ENCODE results near the gene NADSYN1. TPM values are rescaled to one million over a fixed set of nuclear protein-coding genes. Genes with fewer than 3 reads are reported as not detected.

The NADSYN1 gene
- total RNA-seq, 1 donor from 2014 or later = 87.9 TPM

- Histone ChIP-seq H3K79me2 (ENCODE audit: insufficient read depth, low read length) (no peaks in the 10 kb centered on the region), H3K9me3 (ENCODE audit: insufficient read depth, low read depth, low read length) (no peaks in the 10 kb centered on the region), H3K4me3 (ENCODE audit: insufficient read depth, low read depth, low read length) (no peak overlapping the region), H3K4me2 (ENCODE audit: low read length) (no peak overlapping the region), H4K20me1 (ENCODE audit: insufficient read depth, low read length) (no peaks in the 10 kb centered on the region), H3K4me1 (ENCODE audit: insufficient read depth, low read length) (no peaks in the 10 kb centered on the region), H3K9ac (ENCODE audit: low read length) (no peak overlapping the region), H3K27me3 (ENCODE audit: insufficient read depth, low read length) (no peaks in the 10 kb centered on the region), H3K36me3 (ENCODE audit: insufficient read depth, low read length) (no peaks in the 10 kb centered on the region), H2AFZ (ENCODE audit: low read depth, low read length) (no peak overlapping the region), H3K27ac (ENCODE audit: low read depth, low read length) (no peak overlapping the region)
- peaks cover 6% of the 10 kb centered on the region for H3K4me1 Mint-ChIP-seq (ENCODE audit: low read depth, unreplicated experiment)
- no peak overlapping the region for H3K4me3 Mint-ChIP-seq (ENCODE audit: unreplicated experiment)
- FAIRE-seq (no peak), DNase-seq (ENCODE audit: low read depth) (no peak)
- no peak overlapping the region for H3K27ac Mint-ChIP-seq (ENCODE audit: unreplicated experiment)
- no peaks in the 10 kb centered on the region for H3K36me3 Mint-ChIP-seq (ENCODE audit: low read depth, unreplicated experiment)
- peaks cover 8% of the 10 kb centered on the region for H3K27me3 Mint-ChIP-seq (ENCODE audit: low read depth, unreplicated experiment)
- TF ChIP-seq CTCF (IDR thresholded peaks at IDR 0.05; ENCODE audit: insufficient read depth, low read depth, low read length) = no peak
- no peak for TF ChIP-seq EZH2 (IDR thresholded peaks at IDR 0.05; ENCODE audit: insufficient read depth, low read length)
- peaks cover 3% of the 10 kb centered on the region for H3K9me3 Mint-ChIP-seq (ENCODE audit: unreplicated experiment)
These were observed 27.6 kb upstream of the NADSYN1 start for GRCh38 chr11:71425409-71425808.

DNA sequence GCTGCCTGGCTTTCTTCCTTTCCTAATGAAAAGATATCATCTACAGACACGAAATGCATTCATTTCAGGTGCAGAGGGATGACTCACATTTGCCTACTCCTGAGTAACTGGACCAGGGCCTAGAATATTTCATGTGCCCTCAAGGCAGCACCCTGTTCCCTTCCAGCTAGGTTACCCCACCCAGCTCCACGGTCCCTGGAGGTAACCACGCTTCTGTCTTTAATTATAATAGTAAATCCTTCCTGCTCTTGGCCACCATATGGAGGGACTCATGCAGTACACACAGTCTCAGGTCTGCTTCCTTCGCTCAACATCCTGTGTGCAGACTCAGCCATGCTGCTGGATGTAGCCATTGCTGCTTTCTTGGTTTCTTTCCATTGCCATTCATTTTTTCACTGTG, 27.1 kb upstream of the NADSYN1 start:
- Mint-ChIP-seq H3K4me1 (ENCODE audit: low read depth, unreplicated experiment) (peaks cover 6% of the 10 kb centered on the region), H3K27ac (ENCODE audit: unreplicated experiment) (no peak overlapping the region), H3K4me3 (ENCODE audit: unreplicated experiment) (no peak overlapping the region), H3K36me3 (ENCODE audit: low read depth, unreplicated experiment) (no peaks in the 10 kb centered on the region), H3K9me3 (ENCODE audit: unreplicated experiment) (peaks cover 3% of the 10 kb centered on the region), H3K27me3 (ENCODE audit: low read depth, unreplicated experiment) (peaks cover 5% of the 10 kb centered on the region)
- H3K27me3 ChIP-seq (ENCODE audit: insufficient read depth, low read length) = no peaks in the 10 kb centered on the region
- no peak overlapping the region for H3K4me3 ChIP-seq (ENCODE audit: insufficient read depth, low read depth, low read length)
- no peaks in the 10 kb centered on the region for H3K79me2 ChIP-seq (ENCODE audit: insufficient read depth, low read length)
- no peaks in the 10 kb centered on the region for H3K9me3 ChIP-seq (ENCODE audit: insufficient read depth, low read depth, low read length)
- TF ChIP-seq EZH2 (IDR thresholded peaks at IDR 0.05; ENCODE audit: insufficient read depth, low read length) (no peak), CTCF (IDR thresholded peaks at IDR 0.05; ENCODE audit: insufficient read depth, low read depth, low read length) (no peak)
- no peaks in the 10 kb centered on the region for H3K4me1 ChIP-seq (ENCODE audit: insufficient read depth, low read length)
- DNase-seq (ENCODE audit: low read depth) (no peak), FAIRE-seq (no peak)
- H3K36me3 ChIP-seq (ENCODE audit: insufficient read depth, low read length) = no peaks in the 10 kb centered on the region
- no peak overlapping the region for H3K4me2 ChIP-seq (ENCODE audit: low read length)
- no peak overlapping the region for H3K9ac ChIP-seq (ENCODE audit: low read length)
- H2AFZ ChIP-seq (ENCODE audit: low read depth, low read length) = no peak overlapping the region
- no peaks in the 10 kb centered on the region for H4K20me1 ChIP-seq (ENCODE audit: insufficient read depth, low read length)
- H3K27ac ChIP-seq (ENCODE audit: low read depth, low read length) = no peak overlapping the region

DNA sequence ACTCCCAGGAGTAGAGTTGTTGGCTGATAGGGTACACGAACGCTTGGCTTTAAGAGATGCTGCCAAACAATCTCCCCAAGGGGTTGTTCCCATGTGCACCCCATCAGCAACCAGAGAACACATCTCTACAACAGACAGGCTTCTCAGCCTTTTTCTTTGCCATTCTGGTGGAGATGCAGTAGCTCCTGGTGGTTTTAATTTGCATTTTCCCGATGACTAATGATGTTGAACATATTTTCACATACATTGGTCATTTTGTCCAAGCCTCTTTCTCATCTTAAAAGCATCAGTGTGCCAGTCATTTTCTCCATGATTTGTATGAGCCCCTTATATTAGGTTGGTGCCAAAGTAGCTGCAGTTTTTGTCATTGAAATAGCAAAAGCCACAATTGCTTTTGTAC, 26.6 kb upstream of the NADSYN1 start:
- Histone ChIP-seq H3K9ac (ENCODE audit: low read length) (no peak overlapping the region), H3K4me3 (ENCODE audit: insufficient read depth, low read depth, low read length) (no peak overlapping the region), H3K79me2 (ENCODE audit: insufficient read depth, low read length) (no peaks in the 10 kb centered on the region), H3K36me3 (ENCODE audit: insufficient read depth, low read length) (no peaks in the 10 kb centered on the region), H4K20me1 (ENCODE audit: insufficient read depth, low read length) (no peaks in the 10 kb centered on the region), H3K4me1 (ENCODE audit: insufficient read depth, low read length) (no peaks in the 10 kb centered on the region), H3K4me2 (ENCODE audit: low read length) (no peak overlapping the region), H3K27me3 (ENCODE audit: insufficient read depth, low read length) (no peaks in the 10 kb centered on the region), H2AFZ (ENCODE audit: low read depth, low read length) (no peak overlapping the region), H3K9me3 (ENCODE audit: insufficient read depth, low read depth, low read length) (no peaks in the 10 kb centered on the region), H3K27ac (ENCODE audit: low read depth, low read length) (no peak overlapping the region)
- FAIRE-seq (no peak), DNase-seq (ENCODE audit: low read depth) (no peak)
- Mint-ChIP-seq H3K9me3 (ENCODE audit: unreplicated experiment) (peaks cover 3% of the 10 kb centered on the region), H3K27me3 (ENCODE audit: low read depth, unreplicated experiment) (peaks cover 4% of the 10 kb centered on the region), H3K36me3 (ENCODE audit: low read depth, unreplicated experiment) (no peaks in the 10 kb centered on the region), H3K4me3 (ENCODE audit: unreplicated experiment) (no peak overlapping the region), H3K4me1 (ENCODE audit: low read depth, unreplicated experiment) (peaks cover 6% of the 10 kb centered on the region), H3K27ac (ENCODE audit: unreplicated experiment) (no peak overlapping the region)
- no peak for TF ChIP-seq EZH2 (IDR thresholded peaks at IDR 0.05; ENCODE audit: insufficient read depth, low read length)

Measured in astrocyte (in vitro differentiated cells and primary cell).